A549 treated with RU486 at 1 μM for 4 hours (cell line): ENCODE data around the gene EEF1G. TPM values are rescaled to one million over a fixed set of nuclear protein-coding genes. Genes with fewer than 3 reads are reported as not detected.

Experiments
- total RNA-seq: library from RNA; stranded (reverse); fragments of 200-300 nt; extraction: Qiagen RNA extraction; gene quantifications from 5 replicates; pipeline ENCODE4 v1.2.3, GENCODE V29; 2022; ENCODE audit warnings: low read depth

The EEF1G gene, protein sequence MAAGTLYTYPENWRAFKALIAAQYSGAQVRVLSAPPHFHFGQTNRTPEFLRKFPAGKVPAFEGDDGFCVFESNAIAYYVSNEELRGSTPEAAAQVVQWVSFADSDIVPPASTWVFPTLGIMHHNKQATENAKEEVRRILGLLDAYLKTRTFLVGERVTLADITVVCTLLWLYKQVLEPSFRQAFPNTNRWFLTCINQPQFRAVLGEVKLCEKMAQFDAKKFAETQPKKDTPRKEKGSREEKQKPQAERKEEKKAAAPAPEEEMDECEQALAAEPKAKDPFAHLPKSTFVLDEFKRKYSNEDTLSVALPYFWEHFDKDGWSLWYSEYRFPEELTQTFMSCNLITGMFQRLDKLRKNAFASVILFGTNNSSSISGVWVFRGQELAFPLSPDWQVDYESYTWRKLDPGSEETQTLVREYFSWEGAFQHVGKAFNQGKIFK
- 1,853 to 2,125 TPM (median 1,992 TPM) in 5 replicates for total RNA-seq

DNA sequence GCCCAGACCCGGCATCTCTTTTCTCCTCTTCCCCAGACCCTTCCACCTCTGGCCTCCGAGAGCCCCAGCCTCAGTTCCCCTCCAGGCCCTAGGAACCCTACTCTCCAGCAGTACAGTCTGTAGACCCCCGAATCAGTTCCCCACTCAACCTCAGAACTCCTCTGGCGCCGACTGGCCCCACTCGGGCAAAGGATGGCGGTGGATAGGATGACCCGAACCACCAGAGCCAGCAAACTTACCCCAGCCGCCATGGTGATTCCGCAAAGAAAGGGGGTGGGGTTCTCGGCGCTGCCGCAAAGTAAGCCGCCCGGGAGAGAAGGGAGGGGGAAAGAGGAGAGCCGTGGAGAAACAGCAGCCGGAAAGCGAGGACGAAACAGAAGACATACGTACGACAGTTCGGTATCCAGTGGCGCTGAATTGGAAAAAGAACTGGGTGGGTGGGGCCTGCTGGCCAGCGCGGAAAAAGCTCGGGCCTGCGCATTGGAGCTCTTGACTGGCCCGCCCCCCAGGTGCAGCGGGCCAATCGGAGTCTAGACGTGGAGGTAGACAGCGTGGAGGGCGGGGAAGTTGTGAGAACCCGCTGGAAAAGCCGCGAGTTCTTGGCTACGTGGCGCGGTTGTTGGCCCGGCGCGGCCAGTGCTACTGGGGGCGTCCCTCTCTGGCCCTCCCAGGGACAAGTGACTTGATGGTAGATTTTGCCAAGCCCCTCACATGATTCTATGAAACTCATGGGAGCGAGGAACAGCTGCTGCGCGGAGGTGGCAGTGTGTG lies at the start of gene EEF1G:
EEF1G (minus strand) TSS at position 300 of the 771 bp plus-strand sequence; CDS start at position 251, 49 bp downstream.

DNA sequence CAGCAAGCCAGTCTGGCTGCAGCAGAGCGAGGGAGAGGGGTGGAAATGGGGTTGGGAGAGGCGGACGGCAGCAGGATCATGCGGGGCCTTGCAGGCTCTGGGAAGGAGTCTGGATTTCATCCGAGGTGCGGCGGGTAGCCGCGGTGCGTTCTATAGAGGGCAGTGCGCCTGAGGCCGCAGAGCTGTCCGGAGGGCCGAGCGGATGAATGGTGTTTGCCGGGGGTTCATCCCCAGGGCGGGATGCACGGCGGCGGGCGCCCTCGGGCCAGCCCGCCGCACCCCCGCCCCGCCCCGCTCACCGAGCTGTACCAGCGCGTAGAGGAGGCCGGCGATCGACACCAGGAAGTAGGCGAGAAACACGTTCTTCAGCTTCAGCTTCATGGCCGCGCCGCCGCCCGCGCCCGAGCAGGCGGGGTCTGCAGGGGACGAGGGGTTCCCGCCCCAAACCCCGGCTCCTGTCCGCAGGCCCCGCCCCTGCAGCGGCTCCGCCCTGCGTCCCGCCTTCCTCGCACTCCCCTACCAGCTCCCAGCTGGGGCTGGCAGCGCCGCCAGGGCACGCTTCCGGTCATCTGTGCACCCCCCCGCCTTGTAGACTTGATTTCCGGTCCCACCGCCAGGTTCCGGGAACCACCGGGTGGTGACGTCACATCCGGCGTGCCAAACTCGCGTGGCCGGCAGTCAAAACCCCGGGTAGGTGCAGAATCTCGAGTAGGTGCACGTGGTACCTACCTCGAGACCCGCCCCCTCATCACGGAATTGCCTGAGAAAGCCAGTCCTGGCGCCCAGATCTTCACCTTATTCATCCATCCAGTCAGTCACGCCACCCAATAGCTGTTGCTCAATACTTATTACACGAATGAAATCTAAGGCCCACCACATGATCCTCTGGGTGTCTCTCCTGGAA lies 48.1 kb upstream of the EEF1G start, which contains the start of gene B3GAT3:
B3GAT3 (minus strand) TSS at position 420 of the 904 bp plus-strand sequence; CDS start at position 381, 39 bp downstream.

DNA sequence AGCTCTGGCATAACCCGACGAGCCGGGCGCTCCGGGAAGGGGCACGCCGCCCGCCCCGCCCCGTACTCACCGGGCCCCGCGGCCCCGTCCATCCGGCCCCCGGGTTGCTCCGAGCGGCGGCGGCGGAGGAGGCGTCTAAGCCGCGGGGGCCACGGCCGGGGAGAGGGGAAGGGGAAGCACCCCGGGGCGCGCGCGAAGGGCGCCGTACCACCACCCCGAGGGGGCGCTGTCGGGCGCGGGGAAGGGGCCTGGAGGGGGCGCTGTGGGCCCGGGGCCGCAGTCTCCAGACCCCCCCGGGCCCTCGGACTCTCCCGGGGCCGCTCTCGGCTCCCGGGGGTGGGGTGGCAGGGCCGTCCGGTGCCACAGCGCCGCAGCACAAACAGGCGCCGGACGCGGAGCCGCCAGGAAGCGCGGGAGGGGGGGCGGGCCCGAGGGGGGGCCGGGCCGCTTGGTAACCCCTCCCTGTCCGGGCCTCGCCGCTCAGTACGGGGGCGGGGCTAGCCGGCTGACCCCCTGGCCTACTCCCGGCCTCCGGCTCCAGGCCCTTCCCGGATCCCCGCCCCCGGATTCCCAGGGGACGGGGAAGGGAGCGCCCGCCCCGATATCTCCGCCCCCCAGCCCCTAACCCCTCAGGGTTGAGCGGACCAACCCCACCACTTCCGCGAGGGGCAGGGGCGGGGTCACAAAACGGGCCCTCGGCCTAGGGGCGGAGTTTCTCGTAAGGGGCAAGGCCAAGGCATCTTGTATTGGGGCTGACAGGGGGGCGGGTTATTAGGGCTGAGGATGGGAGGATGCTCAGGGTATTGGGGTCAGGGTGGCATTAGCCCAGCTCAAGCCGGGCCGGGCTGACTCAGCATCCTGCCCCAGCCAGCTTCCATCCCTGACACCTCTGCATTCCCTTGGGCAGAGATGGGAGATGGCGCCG lies 38.9 kb upstream of the EEF1G start, which contains the start of the genes EML3 and ROM1:
EML3 (minus strand) TSS at position 410 of the 925 bp plus-strand sequence; CDS start at position 92, 318 bp downstream.
ROM1 (plus strand) TSS at position 892 of the 925 bp plus-strand sequence; CDS start at position 917, 25 bp downstream.

DNA sequence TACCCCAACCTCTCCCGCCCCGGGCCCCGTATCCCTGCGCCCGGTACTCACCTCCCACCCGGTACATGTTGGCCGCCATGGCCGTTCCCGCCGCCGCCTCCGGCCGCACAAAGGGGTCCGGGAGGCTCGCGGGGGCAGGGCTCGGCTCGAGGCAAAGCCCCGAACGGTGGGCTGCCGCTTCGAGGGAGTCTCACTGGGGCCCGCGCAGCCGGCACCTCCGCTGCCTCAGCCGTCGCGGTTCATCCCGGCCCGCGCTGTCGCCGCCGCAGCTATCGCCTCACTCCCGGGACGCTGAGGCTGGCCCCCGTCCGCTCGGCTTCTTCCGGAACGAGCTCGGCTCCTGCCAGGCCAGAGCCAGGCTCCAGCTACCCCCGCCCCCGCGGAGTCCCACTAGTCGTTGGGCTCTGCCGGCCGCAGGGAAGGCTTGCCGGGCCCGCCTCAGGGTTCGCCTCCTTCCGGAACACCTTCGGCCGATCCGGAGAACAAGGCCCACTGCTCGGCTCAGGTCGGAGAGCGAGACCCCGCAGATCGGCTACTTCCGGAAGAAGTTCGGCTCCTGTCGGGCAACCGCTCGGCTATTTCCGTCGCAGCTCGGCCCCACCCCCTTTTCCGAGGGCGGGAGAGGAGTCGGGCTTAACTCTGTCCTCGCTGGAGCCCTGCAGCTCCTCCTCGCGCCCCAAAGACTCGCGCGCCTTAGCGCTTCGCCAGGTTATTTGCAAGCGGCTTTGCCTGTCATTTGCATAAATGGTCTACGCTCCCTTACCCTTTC lies 27.9 kb upstream of the EEF1G start, which contains the start of gene MTA2:
MTA2 (minus strand) TSS at position 494 of the 769 bp plus-strand sequence; CDS start at position 79, 415 bp downstream.

DNA sequence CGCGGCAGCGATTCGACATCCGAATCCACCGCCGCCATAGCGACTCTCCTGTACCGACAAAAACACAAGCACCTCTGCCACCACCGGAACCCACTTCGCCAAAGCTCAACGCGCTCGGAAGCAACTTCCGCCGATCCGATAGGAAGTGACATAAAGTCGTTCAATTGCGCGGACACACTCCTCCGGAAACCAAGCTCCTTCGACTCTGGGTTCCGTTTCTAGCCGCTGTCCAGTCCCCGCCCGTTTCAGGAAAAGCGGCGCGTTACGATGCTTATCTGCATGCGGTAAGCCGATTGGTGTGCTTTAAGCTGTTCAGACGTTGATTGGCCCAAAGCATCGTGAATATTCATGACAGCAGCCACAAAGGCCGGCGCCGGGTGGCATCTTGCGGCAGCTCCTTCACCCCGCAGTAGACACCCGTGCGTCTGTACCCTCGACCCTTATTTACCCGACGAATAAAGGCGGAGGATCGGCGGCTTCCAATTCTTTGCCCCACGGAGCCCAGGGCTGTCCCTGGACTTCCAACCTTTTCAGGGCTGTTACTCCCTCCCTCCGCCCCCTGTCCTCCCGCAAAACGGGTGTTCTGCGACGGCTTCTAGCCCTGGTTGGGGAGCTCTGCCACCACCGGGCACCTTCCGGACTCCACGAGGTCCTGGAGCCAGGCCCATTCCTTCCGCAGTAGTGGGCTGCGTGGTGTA lies 17.9 kb upstream of the EEF1G start, which contains the start of gene TUT1:
TUT1 (minus strand) TSS at position 76 of the 698 bp plus-strand sequence; CDS start at position 38, 38 bp downstream.

DNA sequence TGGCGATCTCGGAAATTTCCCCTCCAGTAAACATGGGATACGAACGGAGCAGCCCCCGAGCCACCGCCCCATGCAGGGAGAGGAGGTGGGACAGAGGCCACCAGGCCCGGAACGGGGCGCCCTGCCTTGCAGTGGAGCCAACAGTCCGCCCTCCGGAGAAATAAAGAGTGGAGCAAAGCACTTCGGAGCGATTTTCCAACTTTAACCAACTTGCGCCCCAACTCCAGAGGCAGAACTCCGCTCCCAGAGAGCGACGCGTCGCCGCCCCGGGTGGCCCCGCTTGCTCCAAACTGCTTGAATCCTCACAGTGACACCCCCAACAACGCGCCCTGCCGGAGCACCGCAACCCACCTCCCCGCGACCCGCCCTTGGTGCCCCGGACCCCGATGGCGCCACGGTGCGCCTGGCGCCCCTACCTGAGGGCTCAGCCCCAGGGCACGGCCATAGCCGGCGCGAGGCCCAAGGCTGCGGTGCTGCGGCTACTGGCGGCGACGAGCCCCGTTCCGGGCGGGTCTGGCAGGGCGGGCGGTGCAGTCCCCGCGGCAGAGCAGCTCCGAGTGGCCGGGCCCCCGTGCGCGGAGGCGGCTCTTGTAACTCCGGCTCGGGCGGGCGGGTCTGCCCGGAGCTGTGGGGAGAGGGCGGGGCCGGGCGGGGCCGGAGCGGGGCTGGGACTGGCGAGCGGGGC lies 27.3 kb downstream of the EEF1G start, which contains the start of gene AHNAK:
AHNAK (minus strand) TSS at position 563 of the 685 bp plus-strand sequence. CDS start 10,708 bp downstream, outside the sequence.

Other genes with a start within 250 kb of the EEF1G start
- 7.1 to 16.1 TPM (median 11.8 TPM) in 5 replicates for gene ASRGL1, start 236.4 kb downstream of the EEF1G start, total RNA-seq
- 0.39 TPM in 1 of 5 replicates, not detected in the others for gene SCGB1A1, start 154.9 kb downstream of the EEF1G start, total RNA-seq
- 186 to 202 TPM (median 195 TPM) in 5 replicates for gene AHNAK, start 27.1 kb downstream of the EEF1G start, total RNA-seq
- gene TUT1, start 17.6 kb upstream of the EEF1G start, total RNA-seq: 11.5 to 15.8 TPM (median 13.0 TPM) in 5 replicates
- gene MTA2, start 28.0 kb upstream of the EEF1G start, total RNA-seq: 83.9 to 88.1 TPM (median 84.8 TPM) in 5 replicates
- gene EML3, start 38.9 kb upstream of the EEF1G start, total RNA-seq: 15.6 to 28.5 TPM (median 24.4 TPM) in 5 replicates
- gene ROM1, start 39.4 kb upstream of the EEF1G start, total RNA-seq: 2.6 to 4.7 TPM (median 3.8 TPM) in 5 replicates
- gene B3GAT3, start 48.1 kb upstream of the EEF1G start, total RNA-seq: 38.7 to 56.9 TPM (median 51.6 TPM) in 5 replicates
- gene GANAB, start 72.7 kb upstream of the EEF1G start, total RNA-seq: 241 to 274 TPM (median 257 TPM) in 5 replicates
- gene INTS5, start 79.4 kb upstream of the EEF1G start, total RNA-seq: 15.2 to 22.5 TPM (median 21.2 TPM) in 5 replicates
- 130 to 179 TPM (median 143 TPM) in 5 replicates for gene C11orf98, start 91.3 kb upstream of the EEF1G start, total RNA-seq
- gene CSKMT, start 91.4 kb upstream of the EEF1G start, total RNA-seq: 11.1 to 17.8 TPM (median 15.6 TPM) in 5 replicates
- gene UQCC3, start 97.8 kb upstream of the EEF1G start, total RNA-seq: 24.4 to 38.3 TPM (median 37.7 TPM) in 5 replicates
- gene LBHD1, start 98.4 kb upstream of the EEF1G start, total RNA-seq: 5.0 to 5.5 TPM (median 5.2 TPM) in 5 replicates
- gene UBXN1, start 105.2 kb upstream of the EEF1G start, total RNA-seq: 108 to 131 TPM (median 123 TPM) in 5 replicates
- 0.07 to 0.13 TPM (median 0.13 TPM) in 3 of 5 replicates, not detected in the others for gene LRRN4CL, start 115.6 kb upstream of the EEF1G start, total RNA-seq
- 55.6 to 100 TPM (median 73.5 TPM) in 5 replicates for gene BSCL2, start 133.5 kb upstream of the EEF1G start, total RNA-seq
- not detected in 5 replicates for gene GNG3, start 133.8 kb upstream of the EEF1G start, total RNA-seq
- 35.2 to 46.4 TPM (median 41.7 TPM) in 5 replicates for gene HNRNPUL2, start 153.6 kb upstream of the EEF1G start, total RNA-seq
- 29.5 to 36.2 TPM (median 31.1 TPM) in 5 replicates for gene TTC9C, start 154.6 kb upstream of the EEF1G start, total RNA-seq
- 1.6 to 2.6 TPM (median 1.8 TPM) in 5 replicates for gene ZBTB3, start 180.3 kb upstream of the EEF1G start, total RNA-seq
- 167 to 202 TPM (median 180 TPM) in 5 replicates for gene POLR2G, start 187.7 kb upstream of the EEF1G start, total RNA-seq
- gene TAF6L, start 197.5 kb upstream of the EEF1G start, total RNA-seq: 11.5 to 18.4 TPM (median 15.2 TPM) in 5 replicates
- gene TMEM179B, start 213.5 kb upstream of the EEF1G start, total RNA-seq: 67.2 to 92.9 TPM (median 90.6 TPM) in 5 replicates
- gene TMEM223, start 218.1 kb upstream of the EEF1G start, total RNA-seq: 18.1 to 30.6 TPM (median 28.2 TPM) in 5 replicates
- 45.5 to 57.5 TPM (median 52.4 TPM) in 5 replicates for gene NXF1, start 231.5 kb upstream of the EEF1G start, total RNA-seq